ENCODE data around the gene SLC44A1. TPM values are rescaled to one million over a fixed set of nuclear protein-coding genes. Genes with fewer than 3 reads are reported as not detected.

The SLC44A1 gene
- total RNA-seq, 1 donor from 2014 or later = 69.7 TPM

DNA sequence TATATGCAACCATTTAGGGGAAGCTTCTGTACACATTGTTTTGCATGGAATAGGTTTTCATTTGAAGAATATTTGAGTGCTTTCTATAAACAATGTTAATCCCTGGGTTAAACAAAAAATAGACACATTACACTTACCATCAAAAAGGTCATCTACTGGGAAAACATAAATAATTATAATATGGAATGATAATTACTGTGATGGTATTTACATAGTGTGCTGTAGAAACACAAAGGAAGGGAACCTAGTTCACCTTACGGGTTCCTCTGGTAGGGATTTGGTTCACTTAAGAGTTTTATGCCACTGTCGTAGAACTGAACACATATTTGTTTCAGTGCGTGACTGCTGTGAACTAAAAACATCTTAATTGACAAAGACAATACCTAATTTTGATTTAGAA is 44.9 kb downstream of the SLC44A1 start:
- DNase-seq (ENCODE audit: low spot score) = no peak
- Mint-ChIP-seq H3K27me3 (ENCODE audit: unreplicated experiment) (peaks cover 2% of the 10 kb centered on the region), H3K36me3 (ENCODE audit: low read depth, unreplicated experiment) (no peaks in the 10 kb centered on the region), H3K4me1 (ENCODE audit: unreplicated experiment) (peaks cover 48% of the 10 kb centered on the region), H3K4me3 (ENCODE audit: unreplicated experiment) (no peak overlapping the region), H3K27ac (ENCODE audit: unreplicated experiment) (no peak overlapping the region), H3K9me3 (ENCODE audit: unreplicated experiment) (no peaks in the 10 kb centered on the region)
- TF ChIP-seq, protein P1, sequence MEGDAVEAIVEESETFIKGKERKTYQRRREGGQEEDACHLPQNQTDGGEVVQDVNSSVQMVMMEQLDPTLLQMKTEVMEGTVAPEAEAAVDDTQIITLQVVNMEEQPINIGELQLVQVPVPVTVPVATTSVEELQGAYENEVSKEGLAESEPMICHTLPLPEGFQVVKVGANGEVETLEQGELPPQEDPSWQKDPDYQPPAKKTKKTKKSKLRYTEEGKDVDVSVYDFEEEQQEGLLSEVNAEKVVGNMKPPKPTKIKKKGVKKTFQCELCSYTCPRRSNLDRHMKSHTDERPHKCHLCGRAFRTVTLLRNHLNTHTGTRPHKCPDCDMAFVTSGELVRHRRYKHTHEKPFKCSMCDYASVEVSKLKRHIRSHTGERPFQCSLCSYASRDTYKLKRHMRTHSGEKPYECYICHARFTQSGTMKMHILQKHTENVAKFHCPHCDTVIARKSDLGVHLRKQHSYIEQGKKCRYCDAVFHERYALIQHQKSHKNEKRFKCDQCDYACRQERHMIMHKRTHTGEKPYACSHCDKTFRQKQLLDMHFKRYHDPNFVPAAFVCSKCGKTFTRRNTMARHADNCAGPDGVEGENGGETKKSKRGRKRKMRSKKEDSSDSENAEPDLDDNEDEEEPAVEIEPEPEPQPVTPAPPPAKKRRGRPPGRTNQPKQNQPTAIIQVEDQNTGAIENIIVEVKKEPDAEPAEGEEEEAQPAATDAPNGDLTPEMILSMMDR (IDR thresholded peaks at IDR 0.05; ENCODE audit: unreplicated experiment) = no peak

DNA sequence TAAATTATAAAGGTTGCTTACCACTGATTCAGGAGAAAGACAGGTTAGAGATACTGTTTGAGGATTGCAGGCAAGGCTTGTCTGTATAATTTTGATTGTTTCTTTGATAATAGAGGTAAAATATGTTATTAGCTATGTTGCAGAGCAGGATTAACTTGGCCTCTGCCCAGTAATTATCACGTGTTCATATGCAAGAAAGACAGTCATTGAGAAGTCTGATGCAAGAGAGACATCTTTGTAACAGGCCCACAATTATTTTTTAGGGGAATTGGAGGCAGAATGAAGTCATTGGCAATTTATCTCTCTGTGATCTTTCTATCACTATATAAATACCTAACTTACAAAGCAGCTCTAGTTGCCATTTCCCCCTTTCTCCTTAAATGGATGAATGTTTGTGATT is 46.0 kb downstream of the SLC44A1 start:
- no peaks in the 10 kb centered on the region for H3K9me3 Mint-ChIP-seq (ENCODE audit: unreplicated experiment)
- no peak overlapping the region for H3K27ac Mint-ChIP-seq (ENCODE audit: unreplicated experiment)
- H3K27me3 Mint-ChIP-seq (ENCODE audit: unreplicated experiment) = peaks cover 7% of the 10 kb centered on the region
- no peak overlapping the region for H3K4me3 Mint-ChIP-seq (ENCODE audit: unreplicated experiment)
- no peaks in the 10 kb centered on the region for H3K36me3 Mint-ChIP-seq (ENCODE audit: low read depth, unreplicated experiment)
- peaks cover 57% of the 10 kb centered on the region for H3K4me1 Mint-ChIP-seq (ENCODE audit: unreplicated experiment)
- TF ChIP-seq, protein P1 (IDR thresholded peaks at IDR 0.05; ENCODE audit: unreplicated experiment) = no peak
- no peak for DNase-seq (ENCODE audit: low spot score)

DNA sequence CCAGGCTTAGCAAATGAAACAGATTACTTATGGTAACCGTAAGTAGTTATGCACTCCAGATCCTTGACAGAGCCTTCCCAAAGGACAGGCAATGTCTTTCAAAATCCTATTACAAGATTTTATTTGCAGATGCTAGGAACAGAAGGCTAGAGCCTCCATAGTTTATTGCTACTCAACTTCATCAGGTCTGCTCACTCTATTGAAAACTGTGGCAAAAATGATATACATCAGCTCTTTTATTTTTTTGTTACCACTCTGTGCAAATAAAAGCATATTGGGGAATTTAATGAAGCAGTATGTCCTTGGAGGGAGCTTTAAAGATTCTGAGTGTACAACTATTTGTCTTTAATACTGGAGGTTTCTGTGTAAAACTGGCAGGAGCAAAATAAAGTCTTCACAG is 46.5 kb downstream of the SLC44A1 start:
- Mint-ChIP-seq H3K36me3 (ENCODE audit: low read depth, unreplicated experiment) (no peaks in the 10 kb centered on the region), H3K27ac (ENCODE audit: unreplicated experiment) (peak overlapping the region; percentile 53), H3K4me3 (ENCODE audit: unreplicated experiment) (no peak overlapping the region), H3K4me1 (ENCODE audit: unreplicated experiment) (peaks cover 55% of the 10 kb centered on the region), H3K27me3 (ENCODE audit: unreplicated experiment) (peaks cover 7% of the 10 kb centered on the region), H3K9me3 (ENCODE audit: unreplicated experiment) (no peaks in the 10 kb centered on the region)
- TF ChIP-seq, protein P1 (IDR thresholded peaks at IDR 0.05; ENCODE audit: unreplicated experiment) = no peak
- DNase-seq (ENCODE audit: low spot score) = no peak

DNA sequence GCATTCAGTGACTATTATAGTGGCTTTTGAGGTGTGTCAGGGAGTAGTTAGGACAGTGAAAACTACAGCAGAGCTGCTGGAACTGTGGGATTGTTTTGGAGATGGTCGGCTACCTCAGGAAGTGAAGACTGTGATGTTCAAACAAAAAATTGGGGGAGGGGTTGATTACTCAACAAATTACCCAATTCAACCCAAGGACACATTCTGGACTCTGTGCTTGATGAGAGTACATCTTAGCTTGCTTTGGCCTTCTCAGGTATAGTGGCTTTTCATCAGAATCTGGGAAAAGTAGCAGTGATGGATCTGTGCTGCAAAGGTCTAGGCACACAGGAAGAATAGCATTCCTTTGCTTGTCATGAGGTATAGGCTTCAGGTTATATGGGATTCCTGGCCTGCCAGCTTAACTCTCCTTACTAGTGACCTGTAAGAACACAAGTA is 47.0 kb downstream of the SLC44A1 start:
- Mint-ChIP-seq H3K9me3 (ENCODE audit: unreplicated experiment) (no peaks in the 10 kb centered on the region), H3K4me1 (ENCODE audit: unreplicated experiment) (peaks cover 55% of the 10 kb centered on the region), H3K27me3 (ENCODE audit: unreplicated experiment) (peaks cover 7% of the 10 kb centered on the region), H3K4me3 (ENCODE audit: unreplicated experiment) (no peak overlapping the region), H3K27ac (ENCODE audit: unreplicated experiment) (peak overlapping the region; percentile 53), H3K36me3 (ENCODE audit: low read depth, unreplicated experiment) (no peaks in the 10 kb centered on the region)
- TF ChIP-seq, protein P1 (IDR thresholded peaks at IDR 0.05; ENCODE audit: unreplicated experiment) = no peak
- no peak for DNase-seq (ENCODE audit: low spot score)

DNA sequence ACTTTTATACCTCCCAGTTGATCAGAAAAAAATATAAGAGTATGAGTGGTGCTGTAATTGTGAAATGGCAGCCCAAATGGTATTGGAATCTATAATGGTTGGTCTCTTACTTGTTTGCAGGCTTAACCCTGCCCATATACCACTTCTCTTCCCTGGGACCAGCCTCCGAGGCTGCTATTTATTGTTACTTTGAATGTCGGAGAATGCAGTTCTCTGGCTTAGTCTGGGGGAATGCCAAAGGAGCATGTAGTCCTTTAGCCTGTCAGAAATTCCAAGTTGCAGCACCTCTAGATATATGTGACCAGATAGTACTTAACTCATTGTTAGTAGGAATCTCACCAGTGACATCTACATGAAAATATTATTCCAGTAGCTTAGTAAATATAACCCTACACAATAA is 47.5 kb downstream of the SLC44A1 start:
- Mint-ChIP-seq H3K4me1 (ENCODE audit: unreplicated experiment) (peaks cover 60% of the 10 kb centered on the region), H3K27ac (ENCODE audit: unreplicated experiment) (peak overlapping the region; percentile 53), H3K27me3 (ENCODE audit: unreplicated experiment) (peaks cover 7% of the 10 kb centered on the region), H3K4me3 (ENCODE audit: unreplicated experiment) (no peak overlapping the region), H3K36me3 (ENCODE audit: low read depth, unreplicated experiment) (no peaks in the 10 kb centered on the region), H3K9me3 (ENCODE audit: unreplicated experiment) (no peaks in the 10 kb centered on the region)
- TF ChIP-seq, protein P1 (IDR thresholded peaks at IDR 0.05; ENCODE audit: unreplicated experiment) = no peak
- DNase-seq (ENCODE audit: low spot score) = no peak

All from endothelial cell (in vitro differentiated cells).